Colon (tissue), 2 donors: ENCODE data around the gene PPP2R3C.
"Not testable (repeated sequence)": the region's sequence is repeated elsewhere in the genome, so short reads cannot be mapped to it uniquely, and the experiment has no call there.

Source experiments
- FAIRE-seq: peaks from 2 replicates; lab custom pipeline; 2012; peaks lifted over from hg19 to GRCh38; lab: Jason Lieb, UNC
- donor health status: control.
- donor health status: control.

The PPP2R3C gene

DNA sequence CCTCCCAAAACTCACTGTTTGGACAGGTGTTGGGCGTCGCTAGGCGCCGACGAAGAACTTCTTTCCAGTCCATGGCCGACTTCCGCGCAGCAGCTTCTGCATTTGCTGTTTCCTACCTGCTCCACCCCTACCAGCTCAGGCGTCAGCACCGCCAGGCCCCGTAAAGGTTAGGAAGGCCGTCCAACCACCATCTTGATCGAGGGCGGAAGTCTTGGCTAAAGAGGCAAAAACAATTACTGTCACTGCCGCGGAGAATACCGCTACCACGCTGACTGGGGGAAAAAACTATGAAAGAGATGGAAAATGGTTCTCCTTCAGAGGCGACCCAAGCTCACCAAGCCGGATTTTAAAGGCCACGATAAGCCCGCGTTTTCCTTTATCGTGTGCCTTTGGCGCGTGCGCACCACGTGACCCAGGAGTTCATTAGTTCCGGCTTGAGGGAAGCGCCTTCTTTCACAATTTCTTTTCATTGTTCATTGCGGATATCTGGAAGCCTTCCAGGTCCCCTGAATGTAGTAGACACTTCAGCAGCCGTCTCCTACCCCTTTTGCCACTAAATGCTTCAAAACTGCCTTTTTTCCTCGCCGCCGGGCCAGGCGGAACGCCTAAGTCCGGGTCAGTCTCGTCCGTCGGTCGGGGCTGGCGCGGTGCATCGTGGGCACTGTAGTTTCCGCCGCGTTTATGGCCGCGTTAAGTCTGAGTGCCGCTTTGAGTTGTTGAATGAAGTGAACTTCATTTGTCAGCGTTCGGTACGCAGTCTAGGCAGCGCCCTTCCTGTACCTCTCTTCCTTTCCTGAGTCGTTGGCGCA is at the start of gene PPP2R3C, which contains the start of gene PRORP:
Gene PPP2R3C (minus strand): TSS at position 104 of the 809 bp plus-strand sequence. CDS start 31 bp downstream, at position 73.
Gene PRORP (plus strand): TSS at position 666 of the 809 bp plus-strand sequence. CDS start 694 bp downstream, outside the sequence.
- FAIRE-seq = no peak

DNA sequence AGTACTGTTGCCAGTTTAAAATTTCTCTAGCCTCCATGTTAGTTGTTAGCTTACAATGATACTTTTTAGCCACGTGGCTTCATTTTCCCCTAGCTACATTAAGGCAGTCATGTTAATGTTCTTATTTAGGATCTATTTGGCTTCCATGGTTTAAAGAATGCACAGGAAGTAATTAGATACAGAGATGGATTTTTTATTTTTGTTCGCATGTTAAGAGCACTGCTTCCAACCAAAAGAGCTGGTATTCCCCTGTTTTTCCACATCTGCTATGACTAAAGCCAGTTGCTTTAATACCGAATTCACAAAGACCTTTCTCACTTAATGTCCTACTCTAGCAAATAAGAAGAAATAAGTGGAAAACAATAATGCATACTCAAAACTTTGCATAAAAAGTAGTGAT is 45.7 kb upstream of the PPP2R3C start:
- FAIRE-seq = no peak

- no peak for FAIRE-seq
These were observed 43.1 kb upstream of the PPP2R3C start for GRCh38 chr14:35164849-35165248.

DNA sequence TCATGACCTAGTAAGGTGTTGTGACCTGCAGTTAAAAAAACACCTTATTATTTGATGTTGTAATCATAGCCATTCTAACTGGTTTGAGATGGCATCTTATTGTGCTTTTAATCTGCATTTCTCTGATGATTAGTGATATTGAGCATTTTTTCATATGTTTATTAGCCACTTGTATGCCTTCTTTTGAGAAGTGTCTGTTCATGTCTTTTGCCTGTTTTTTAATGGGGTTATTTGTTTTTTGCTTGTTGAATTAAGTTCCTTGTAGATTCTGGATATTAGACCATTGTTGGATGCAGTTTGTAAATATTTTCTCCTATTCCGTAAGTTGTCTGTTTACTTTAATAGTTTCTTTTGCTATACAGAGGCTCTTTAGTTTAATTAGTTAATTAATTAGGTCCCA is 41.6 kb upstream of the PPP2R3C start:
- FAIRE-seq = no peak

- no peak for FAIRE-seq
These were observed 39.4 kb upstream of the PPP2R3C start for GRCh38 chr14:35161231-35161630.

DNA sequence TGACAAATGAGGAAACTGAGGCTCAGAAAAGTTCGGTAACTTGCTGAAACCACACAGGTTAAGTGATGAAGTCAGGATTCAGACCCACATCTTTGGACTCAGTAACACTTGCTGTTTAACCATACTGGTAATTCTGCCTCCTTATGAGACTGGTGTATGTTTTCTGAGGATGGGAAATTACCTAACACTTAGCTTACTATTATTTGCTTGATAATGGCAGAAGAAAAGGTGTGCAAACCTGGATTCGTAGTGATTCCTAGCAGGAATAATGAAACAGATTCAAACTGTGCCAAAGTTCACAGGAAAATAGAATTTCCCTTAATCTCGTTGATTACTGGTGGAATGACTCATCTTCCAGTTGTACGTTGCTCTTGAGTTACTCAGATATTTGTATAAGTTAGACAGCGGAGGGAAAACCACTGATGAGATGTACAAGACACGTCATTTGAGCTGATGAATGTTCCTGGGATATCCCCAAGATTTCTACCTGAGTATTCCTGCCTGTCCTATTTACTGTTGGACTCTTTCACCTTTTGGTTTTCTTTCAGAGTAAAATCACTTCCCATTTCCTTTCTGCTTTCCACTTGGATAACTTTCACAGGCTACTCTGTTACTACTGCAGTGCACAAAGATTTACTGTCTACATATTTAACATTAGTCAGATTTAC is 38.1 kb upstream of the PPP2R3C start:
- FAIRE-seq = no peak

DNA sequence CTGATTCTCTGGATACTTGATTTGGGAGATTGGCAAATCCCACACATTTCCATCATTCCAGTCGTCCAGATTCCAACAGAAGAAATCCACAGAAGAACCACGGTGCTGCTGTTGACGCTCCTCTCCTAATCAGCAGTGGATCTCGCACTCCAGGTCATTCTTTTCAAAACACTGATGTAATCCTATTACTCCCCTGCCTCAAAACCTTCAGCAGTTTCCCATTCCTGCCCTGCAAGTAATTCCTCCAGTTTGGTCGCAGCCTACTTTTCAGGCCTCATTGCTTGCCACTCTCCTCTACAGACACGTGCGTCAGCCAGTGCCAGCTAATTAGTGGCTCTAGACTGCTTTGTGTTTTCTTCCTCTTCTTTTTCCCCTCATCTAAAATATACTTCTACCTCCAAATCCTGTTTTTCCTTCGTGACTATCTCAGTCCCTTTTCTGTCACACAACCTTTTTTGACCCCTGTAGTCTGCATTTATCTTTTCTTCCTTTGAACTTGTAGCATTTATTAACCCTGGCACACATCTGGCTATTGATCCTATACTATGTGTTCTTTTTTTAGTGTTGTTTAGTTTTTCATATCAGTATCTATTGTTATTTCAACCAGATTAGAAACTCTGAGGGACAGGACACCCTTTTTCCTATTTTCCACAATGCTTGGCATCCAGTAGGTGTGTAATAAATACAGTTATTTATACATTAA is 37.3 kb upstream of the PPP2R3C start:
- FAIRE-seq = no peak

DNA sequence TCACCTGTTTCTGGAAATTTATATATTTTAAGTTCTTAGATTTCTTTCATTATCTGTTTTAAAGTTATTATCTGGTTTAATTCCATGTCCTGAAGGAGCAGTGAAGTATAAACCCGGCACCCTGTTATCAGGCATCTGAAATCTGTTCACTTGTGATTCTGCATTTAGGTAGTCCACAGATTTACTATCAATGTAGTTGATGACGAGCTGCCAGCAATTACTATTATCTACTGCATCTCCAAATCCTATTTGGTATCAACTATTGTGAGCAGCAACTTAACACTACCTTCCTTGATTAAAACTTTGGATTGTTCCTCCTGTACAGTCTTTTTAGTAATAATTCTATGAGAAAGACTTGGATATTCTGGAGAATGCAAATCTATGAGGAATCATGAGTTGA is 36.7 kb upstream of the PPP2R3C start:
- FAIRE-seq = no peak

GRCh38 chr14:35155962-35156361 is 34.2 kb upstream of the PPP2R3C start:
- FAIRE-seq = no peak

DNA sequence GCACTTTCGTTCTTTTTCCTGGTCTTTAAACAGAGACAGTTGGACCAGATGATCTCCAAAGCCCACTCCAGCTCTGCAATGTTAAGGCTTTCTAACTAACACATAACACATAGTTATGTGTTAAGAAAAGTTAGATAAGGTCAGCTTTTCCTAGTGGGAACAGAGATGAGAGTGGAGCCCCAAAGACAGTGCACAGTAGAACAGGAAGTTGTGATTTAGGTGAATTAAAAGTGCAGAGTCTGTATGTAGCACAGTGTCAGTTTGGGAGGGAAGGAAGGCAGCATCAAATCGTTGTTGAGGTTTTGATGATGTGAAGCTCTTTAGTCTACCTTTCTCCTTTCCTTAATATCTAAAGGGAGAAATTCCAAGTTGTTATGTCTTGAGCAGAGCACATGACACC is 32.2 kb upstream of the PPP2R3C start:
- no peak for FAIRE-seq

GRCh38 chr14:35152531-35152930 is 30.7 kb upstream of the PPP2R3C start:
- not testable (repeated sequence) for FAIRE-seq

GRCh38 chr14:35149239-35149638 is 27.4 kb upstream of the PPP2R3C start:
- FAIRE-seq = no peak

- no peak for FAIRE-seq
These were observed 25.9 kb upstream of the PPP2R3C start for GRCh38 chr14:35147711-35148110.

- FAIRE-seq = no peak
These were observed 25.4 kb upstream of the PPP2R3C start for GRCh38 chr14:35147186-35147585.

GRCh38 chr14:35146711-35147149 is 24.9 kb upstream of the PPP2R3C start:
- no peak for FAIRE-seq

GRCh38 chr14:35144029-35144428 is 22.2 kb upstream of the PPP2R3C start:
- FAIRE-seq = no peak

DNA sequence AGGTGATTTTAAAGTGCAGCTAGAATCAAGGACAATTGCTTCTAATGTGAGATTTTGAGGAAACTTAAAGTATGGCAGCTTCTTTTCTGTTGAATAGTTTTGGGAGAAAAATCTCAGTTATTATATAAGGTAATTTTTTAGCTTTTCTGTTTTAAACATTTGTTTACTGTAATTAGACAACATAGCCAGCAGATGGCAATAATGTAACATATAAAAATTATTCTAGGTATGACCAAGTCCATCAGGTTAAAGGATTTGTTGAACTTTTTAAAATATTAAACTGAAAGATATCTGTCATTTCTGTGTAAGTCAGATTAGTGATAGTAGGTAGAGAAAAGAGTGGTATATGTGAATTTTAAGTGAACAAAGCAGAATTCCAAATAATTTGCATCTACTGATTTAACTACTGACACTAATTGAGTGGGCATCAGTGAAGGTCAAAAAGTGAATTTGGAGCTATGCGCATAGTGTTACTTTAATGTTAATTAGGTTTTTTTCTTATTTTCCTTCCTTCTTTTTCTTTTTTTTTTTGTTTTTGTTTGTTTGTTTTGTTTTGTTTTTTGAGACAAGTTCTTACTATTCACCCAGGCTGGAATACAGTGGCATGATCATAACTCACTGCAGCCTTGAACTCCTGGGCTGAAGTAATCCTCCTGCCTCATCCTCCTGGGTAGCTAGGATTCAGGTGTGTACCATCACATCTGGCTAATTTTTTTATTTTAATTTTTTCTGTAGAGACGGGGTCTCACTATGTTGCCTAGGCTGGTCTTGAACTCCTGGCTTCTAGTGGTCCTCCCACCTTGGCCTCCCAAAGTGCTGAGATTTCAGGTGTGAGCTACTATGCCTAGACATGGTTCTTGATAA is 19.2 kb upstream of the PPP2R3C start:
- FAIRE-seq = no peak

DNA sequence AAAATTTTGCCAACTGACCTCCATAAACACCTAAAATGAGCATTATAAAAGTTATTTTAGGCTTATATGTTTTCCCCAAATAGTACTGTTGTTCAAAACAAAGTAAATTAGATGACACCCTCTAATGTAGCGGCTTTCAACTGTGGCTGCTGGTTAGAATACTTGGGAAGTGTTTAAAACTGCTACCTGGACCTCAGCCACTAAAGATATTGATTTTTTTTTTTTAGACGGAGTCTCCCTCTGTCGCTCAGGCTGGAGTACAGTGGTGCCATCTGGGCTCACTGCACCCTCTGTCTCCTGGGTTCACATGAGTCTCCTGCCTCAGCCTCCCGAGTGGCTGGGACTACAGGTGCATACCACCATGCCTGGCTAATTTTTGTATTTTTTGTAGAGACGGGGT is 16.8 kb upstream of the PPP2R3C start:
- FAIRE-seq = no peak

GRCh38 chr14:35134329-35135123 is 12.7 kb upstream of the PPP2R3C start:
- no peak for FAIRE-seq

GRCh38 chr14:35133542-35134328 is 11.9 kb upstream of the PPP2R3C start:
- FAIRE-seq = no peak
